DLD1 (cell line): ENCODE measurements around the gene IGF2BP1.
"Not testable (repeated sequence)": the region's sequence is repeated elsewhere in the genome, so short reads cannot be mapped to it uniquely, and the experiment has no call there.

ENCODE experiments used
- in situ Hi-C: cut with HindIII; loops from 2 replicates; pipeline ENCODE4 v1.10.0; 2017; ENCODE audit warnings: low sequenced_read_pairs

IGF2BP1 gene

DNA sequence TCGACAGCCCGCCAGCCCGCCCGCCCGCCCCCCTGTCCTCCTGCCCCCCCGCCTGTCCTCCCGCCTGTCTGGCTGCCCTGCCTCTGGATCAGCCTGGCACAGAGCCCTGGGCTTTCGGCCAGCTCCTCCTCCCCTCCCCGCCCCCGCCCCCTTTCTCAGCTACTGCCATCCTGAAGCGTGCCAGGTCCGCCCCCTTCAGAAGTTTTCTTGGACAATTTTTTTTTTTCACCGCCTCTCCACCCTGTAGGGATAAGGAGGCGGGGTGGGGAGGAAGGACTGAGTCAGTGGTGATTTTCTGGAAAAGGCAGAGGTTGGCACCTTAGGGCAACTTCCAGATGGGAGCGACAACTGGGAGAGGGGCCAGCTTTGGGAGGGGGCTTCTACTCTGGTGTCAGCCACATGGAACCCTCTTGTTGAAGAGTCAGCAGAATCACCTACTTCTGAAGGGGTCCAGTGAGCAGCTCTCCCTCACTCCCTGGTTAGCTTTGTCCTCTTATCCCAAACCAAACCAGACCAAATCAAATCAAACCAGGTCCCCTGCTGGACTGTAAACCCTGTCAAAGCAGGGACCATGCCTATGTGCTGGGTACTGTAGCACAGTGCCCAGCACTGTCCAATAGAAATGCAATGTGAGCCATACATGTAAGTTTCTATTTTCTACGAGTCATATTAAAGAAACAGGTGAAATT is 19.7 kb downstream of the IGF2BP1 start:
- in situ Hi-C loops = no loop called here

GRCh38 chr17:49018116-49018612 is 21.0 kb downstream of the IGF2BP1 start:
- in situ Hi-C loops = no loop called here

GRCh38 chr17:49018748-49019147 is 21.6 kb downstream of the IGF2BP1 start:
- in situ Hi-C loops = no loop called here

- in situ Hi-C loops = no loop called here
Observed at GRCh38 chr17:49020609-49021008, 23.4 kb downstream of the IGF2BP1 start.

DNA sequence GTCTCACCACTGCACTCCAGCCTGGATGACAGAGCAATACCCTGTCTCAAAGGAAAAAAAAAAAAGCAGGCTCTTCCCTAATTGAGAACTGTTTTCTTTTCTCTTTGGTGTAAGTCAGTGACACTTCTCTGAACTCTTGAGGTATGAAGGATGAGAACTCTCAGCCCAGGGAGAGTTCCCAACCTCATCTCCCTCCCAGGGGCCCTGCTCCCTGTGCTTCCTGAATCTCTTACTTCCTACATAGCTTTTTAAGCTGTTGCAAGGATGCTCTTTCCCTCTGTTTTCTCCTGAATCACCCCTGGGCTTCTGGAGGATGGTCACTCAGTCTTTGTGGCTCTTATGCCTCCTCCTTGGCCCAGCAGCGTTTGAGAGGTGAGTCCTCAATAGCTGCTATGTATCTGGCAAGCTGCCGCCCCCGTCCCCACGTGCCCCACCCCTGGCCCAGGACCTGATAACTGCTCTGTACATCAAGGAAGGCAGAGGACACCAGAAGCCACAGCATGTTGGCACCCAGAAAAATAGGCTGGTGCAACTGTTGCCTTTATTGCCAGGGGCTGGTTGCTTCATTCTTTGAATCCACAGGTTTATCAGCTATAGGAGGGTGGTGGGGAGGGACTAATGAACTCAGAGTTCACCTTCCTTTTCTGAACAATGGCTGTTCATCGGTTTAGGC is 24.0 kb downstream of the IGF2BP1 start:
- in situ Hi-C loops = no loop called here

GRCh38 chr17:49021768-49022103 is 24.6 kb downstream of the IGF2BP1 start:
- in situ Hi-C loops = no loop called here

DNA sequence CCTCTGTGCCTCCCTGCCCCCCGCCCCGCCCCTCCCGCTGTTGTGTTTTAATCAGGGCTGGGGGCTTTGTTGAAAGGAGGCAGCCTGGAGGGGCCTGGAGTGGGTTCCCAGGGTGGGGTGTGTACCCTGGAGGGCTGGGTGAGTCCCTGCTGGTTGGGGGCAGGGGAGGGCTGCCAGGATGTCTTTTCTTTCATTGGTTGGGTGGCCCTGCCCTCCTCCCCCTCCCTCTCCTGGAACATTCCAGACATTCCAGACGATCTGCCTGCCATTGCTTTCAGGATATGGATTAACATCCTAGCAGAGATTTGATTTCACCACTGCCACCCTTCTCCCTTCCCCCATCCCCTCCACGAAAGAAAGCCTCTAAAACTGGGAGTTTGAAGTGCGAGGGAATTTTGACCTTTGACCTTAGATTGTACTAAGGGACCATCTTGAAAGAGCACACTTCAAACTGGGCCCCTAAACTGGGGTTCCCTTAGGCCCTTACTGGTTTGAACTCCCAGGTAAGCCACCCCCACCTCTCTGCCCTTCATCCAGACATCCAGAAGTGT is 25.3 kb downstream of the IGF2BP1 start:
- in situ Hi-C loops = no loop called here

DNA sequence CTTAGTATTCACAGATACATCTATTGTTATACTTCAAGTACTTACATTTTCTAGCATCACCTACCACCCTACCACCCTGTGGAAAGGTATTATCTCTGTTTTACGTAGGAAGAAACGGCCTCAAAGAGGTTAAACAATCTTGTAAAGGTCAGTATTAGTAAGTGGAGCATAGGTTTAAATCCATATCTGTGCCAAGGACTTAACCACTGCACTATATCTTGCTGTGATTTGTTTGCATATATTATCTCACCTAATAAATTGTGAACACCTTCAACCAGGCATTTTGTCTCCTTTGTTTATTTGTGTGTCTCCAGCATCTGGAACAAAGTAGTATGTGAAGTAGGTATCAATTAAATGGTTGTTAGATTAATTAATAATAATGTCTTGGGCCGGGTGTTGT is 27.3 kb downstream of the IGF2BP1 start:
- in situ Hi-C loops = no loop called here

- in situ Hi-C loops = not testable (repeated sequence)
Observed at GRCh38 chr17:49026447-49026846, 29.3 kb downstream of the IGF2BP1 start.

DNA sequence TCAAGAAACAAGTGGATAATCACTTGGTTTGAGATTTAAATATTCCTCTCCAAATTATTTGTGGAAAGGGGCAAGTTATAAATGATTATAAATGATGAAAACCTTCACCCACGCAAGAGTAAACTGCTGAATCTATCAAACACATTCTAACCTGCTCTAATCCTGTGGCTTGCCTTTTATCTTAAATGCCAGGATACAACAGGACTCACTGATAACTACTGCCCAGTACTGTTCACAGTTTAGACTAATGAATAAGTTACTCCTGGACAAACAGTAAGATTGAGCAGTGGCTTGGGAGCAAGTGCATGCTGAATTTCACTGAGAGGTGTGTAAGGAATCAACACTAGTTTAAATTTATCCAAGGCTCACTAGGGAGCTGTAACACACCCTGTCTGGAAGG is 31.1 kb downstream of the IGF2BP1 start:
- in situ Hi-C loops = no loop called here

- in situ Hi-C loops = no loop called here
Observed at GRCh38 chr17:49029801-49030200, 32.6 kb downstream of the IGF2BP1 start.

DNA sequence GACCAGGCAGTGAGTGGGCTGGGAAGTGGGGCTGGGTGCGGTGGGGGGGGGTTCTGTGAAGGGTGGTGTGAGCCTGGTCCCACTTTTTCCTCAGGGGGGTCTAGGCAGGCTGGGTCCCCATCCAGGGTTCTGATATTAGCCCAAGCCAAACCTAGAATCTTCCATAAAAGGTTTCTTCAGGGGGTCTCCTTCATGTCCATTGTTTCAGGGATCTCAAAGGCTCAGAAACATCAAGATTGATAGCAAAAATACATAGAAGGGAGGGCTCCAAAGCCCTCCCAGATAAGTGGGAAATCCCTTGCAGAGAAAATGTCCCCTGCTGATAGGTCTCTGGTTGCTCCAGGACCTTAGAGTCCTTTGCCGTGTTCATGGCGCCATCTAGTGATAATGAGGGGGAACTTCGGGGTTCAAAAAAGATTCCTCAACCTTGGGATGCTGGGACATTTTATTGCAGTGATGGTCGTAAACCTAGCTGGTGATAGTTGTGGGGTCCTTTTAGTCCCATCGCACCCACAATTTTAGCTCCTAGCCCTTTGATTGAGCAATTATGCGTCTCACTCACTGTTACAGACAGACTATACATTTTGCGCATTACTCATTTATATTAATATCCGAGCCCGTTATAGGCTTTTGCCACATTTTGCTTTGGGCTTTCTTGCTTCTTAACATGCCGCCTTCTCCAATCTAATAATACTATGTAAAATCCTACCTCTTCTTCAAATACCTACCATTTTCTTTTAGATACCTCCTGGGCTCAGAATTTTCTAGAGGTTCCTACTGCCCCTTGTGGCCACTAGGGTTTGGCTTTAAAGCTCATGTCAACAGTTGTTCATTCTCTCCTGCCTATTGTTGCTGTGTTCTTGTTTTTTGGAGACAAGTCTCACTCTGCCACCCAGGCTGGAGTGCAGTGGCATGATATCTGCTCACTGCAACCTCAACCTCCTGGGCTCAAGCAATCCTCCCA is 35.1 kb downstream of the IGF2BP1 start:
- in situ Hi-C loops = no loop called here

- in situ Hi-C loops = no loop called here
Observed at GRCh38 chr17:49035470-49036269, 38.5 kb downstream of the IGF2BP1 start.

DNA sequence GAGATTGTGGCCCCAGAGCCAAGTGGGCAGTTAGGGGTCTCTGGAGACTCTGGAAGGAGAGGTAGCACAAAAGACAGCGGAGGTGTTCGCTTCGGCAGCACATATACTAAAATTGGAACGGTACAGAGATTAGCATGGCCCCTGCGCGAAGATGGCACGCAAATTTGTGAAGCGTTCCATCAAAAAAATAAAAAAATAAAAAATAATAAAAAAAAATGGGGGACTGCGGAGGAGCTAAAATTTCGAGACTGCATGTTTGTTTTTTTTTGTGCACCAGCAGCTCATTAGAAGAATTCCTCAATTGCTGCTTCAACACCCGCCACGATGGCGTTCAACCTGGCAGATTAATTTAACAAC is 39.1 kb downstream of the IGF2BP1 start:
- in situ Hi-C loops = no loop called here

GRCh38 chr17:49038138-49038537 is 41.0 kb downstream of the IGF2BP1 start:
- in situ Hi-C loops = no loop called here

DNA sequence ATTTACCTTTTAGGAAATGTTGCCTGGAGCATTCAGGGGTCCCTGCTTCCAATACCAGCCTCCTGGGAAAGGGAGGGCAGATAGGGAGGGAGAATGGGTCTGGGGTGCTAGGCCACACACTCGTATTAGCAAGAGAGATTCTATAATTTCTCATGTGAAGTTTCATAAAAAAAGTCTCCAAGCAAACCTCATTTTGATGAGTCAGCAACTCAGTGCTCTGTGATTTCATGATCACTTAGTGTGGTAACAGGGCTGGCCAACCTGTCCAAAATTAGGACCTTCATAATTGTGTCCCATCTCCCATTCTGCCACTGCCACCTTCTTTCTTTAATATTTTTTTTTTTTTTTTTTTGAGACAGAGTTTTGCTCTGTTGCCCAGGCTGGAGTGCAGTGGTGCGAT is 41.4 kb downstream of the IGF2BP1 start:
- in situ Hi-C loops = no loop called here

GRCh38 chr17:49039518-49039917 is 42.3 kb downstream of the IGF2BP1 start:
- in situ Hi-C loops = not testable (repeated sequence)

DNA sequence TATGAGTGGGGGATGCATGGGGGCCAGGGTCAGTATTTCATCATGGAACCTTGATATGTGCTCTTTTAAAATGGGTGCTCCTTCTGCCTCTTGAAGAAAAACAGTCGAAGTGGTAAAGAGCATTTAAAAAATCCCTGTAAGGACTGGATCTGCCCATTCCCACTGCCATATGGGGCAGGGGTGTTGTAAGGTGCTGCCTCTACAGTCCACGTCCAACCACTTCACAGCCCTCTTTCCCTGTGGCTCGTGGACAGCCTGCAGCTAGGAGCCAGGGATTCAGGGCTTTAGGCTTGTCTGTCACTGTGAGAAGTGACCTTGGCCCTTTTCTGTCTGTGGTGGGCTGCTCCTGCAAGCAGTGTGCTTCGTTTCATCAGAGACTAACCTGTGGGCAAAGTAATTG is 44.3 kb downstream of the IGF2BP1 start:
- in situ Hi-C loops = loop anchor here (10.0 kb wide), 2 partner anchors 127 to 227 kb away; partner anchors contain the start of gene TTLL6

GRCh38 chr17:49045376-49045775 is 48.2 kb downstream of the IGF2BP1 start:
- in situ Hi-C loops = loop anchor here (10.0 kb wide), 2 partner anchors 131 to 231 kb away; partner anchors contain the start of gene TTLL6

- in situ Hi-C loops = loop anchor here (10.0 kb wide), 2 partner anchors 132 to 232 kb away; partner anchors contain the start of gene TTLL6
Observed at GRCh38 chr17:49046912-49047311, 49.7 kb downstream of the IGF2BP1 start.
